SK-N-MC (cell line): Measurements from ENCODE around the gene ASCL2.

Experiments used
- EZH2 ChIP-seq: fragments of 200-600 bp; sonication (generic); IDR thresholded peaks from one replicate; pipeline ENCODE4 v1.6.1; 2017; ENCODE audit warnings: antibody characterized with exemption
- POLR2AphosphoS5 ChIP-seq: IDR thresholded peaks from 2 replicates; pipeline ENCODE4 v1.6.1; 2012; ENCODE audit warnings: mild to moderate bottlenecking, low read depth, low read length, borderline replicate concordance

- TF ChIP-seq POLR2AphosphoS5: no peak
- no peak for TF ChIP-seq EZH2
These were observed 42.0 kb upstream of the ASCL2 start for GRCh38 chr11:2312232-2313042.
